HS-5 (cell line): ENCODE measurements around the gene PSMC3IP.

Experiments
- DNase-seq: peaks from one replicate; pipeline ENCODE4 v3.0.0-alpha.2; 2012; ENCODE audit warnings: low read depth

Gene PSMC3IP

DNA sequence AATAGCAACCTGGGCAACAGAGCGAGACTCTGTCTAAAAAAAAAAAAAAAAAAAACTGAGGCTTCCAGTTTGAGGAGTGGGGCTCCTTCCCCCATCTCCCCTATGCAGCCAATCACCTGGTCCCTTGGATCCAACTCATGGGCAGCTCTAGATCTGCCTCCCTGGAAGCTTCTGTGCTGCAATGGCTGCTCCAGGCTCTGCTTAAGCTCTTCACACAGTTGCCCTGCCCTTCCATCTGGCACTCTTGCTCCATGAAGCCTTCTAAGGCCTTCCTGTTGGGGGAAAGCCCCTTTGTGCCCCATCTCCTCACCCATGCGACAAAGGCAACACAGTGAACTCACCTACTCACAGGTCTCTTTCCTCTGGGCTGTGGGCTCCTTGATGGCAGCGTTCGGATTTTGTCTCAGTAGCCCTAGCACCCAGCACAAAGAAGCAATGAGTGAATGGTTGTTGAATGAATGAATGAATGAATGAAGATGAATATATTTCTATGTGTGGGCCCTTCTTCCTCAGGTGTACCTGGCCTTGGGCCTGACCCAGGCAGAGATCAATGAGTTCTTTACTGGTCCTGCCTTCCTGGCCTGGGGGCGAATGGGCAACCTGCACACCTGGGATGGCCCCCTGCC is 39.6 kb downstream of the PSMC3IP start:
- DNase-seq, result no peak

DNA sequence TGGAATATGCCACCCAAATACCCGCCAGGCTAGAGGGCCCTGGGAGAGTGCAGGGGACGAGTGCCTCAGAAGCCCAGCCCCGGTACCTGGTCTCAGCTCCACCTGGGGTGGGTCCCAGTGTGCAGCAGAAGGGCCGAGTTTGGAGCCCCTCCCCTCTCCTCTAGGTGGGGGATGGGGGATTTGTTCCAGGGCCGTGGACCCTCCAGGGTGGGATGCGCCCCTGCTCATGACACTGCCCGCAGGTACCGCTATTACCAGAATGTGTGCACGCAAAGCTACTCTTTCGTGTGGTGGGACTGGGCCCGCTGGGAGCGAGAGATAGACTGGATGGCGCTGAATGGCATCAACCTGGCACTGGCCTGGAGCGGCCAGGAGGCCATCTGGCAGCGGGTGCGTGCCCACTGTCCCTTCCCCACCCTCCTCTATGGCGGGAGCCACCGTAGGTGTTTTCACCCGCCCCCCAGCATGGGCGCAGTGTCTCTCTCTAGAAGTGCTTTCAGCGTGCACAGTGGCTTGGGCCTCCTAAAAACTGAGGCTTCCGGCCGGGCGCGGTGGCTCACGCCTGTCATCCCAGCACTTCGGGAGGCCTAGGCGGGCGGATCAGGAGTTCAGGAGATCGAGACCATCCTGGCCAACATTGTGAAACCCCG is 40.2 kb downstream of the PSMC3IP start:
- DNase-seq, result no peak

DNA sequence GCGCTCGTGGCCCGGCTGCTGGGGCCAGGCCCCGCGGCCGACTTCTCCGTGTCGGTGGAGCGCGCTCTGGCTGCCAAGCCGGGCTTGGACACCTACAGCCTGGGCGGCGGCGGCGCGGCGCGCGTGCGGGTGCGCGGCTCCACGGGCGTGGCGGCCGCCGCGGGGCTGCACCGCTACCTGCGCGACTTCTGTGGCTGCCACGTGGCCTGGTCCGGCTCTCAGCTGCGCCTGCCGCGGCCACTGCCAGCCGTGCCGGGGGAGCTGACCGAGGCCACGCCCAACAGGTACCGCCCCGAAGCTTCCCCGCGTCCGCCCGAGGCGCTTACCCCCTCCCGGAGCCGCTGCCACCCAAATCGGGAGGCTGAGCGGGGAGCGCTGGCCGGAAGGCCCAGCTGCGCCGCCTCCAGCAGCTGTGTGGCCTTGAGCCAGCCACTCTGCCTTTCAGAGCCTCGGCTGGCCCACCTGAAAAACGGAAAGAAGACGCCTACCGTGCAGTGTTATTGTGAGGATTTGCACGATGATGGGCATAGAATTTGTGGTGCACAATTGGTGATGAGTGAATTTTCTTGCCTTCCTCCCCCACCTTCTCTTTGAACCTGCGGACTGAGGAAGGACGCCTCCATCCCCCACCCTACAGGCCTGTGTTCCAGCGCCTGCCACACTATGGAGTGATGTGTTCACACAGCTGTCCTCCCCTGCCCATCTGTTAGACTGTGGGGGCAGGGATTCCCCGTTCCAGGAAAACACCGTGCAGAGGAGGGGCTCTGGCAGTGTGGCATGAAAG is 41.0 kb downstream of the PSMC3IP start:
- DNase-seq, result no peak

DNA sequence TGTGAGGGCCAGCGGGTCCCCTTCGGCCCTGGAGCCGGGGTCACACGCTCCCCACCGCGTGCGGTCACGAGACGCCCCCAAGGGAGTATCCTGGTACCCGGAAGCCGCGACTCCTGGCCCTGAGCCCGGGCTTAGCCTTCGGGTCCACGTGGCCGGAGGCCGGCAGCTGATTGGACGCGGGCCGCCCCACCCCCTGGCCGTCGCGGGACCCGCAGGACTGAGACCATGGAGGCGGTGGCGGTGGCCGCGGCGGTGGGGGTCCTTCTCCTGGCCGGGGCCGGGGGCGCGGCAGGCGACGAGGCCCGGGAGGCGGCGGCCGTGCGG is 41.5 kb downstream of the PSMC3IP start, which contains the start of gene NAGLU:
NAGLU (plus strand) TSS at position 194 of the 324 bp plus-strand sequence; CDS start at position 226, 32 bp downstream.
- DNase-seq, result peak; percentile 63

DNA sequence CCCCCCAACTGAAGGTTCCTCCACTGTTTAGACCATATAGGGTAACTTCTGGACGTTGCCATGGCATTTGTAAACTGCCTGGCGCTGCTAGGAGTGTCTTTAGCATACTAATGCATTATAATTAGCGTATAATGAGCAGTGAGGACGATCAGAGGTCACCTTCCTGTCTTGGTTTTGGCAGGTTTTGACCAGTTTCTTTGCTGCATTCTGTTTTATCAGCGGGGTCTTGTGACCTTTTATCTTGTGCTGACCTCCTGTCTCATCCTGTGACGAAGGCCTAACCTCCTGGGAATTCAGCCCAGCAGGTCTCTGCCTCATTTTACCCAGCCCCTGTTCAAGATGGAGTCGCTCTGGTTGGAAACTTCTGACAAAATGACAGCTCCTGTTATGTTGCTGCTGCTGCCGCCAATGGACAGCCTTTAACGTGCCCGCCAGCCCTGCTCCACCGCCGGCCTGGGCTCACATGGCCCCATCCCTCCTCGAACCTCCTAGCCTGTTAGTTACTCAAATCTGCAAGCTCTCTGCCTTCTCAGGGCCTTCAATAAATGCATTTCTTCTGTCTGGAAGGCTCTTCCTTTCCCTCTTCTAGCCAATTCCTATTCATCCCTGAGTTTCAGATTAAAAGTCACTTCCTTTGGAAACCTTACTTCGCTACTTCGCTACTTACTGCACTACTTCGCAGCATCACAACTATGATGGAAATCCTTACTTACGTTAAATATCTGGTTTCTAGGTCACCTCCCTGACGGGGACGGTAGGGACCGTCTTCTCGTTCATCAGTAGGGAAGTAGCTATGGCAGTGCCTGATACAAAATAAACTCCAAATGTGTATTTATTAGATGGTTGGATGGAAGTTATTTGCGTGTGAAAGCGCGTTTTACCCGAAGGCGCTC is 42.1 kb downstream of the PSMC3IP start:
- no peak for DNase-seq

DNA sequence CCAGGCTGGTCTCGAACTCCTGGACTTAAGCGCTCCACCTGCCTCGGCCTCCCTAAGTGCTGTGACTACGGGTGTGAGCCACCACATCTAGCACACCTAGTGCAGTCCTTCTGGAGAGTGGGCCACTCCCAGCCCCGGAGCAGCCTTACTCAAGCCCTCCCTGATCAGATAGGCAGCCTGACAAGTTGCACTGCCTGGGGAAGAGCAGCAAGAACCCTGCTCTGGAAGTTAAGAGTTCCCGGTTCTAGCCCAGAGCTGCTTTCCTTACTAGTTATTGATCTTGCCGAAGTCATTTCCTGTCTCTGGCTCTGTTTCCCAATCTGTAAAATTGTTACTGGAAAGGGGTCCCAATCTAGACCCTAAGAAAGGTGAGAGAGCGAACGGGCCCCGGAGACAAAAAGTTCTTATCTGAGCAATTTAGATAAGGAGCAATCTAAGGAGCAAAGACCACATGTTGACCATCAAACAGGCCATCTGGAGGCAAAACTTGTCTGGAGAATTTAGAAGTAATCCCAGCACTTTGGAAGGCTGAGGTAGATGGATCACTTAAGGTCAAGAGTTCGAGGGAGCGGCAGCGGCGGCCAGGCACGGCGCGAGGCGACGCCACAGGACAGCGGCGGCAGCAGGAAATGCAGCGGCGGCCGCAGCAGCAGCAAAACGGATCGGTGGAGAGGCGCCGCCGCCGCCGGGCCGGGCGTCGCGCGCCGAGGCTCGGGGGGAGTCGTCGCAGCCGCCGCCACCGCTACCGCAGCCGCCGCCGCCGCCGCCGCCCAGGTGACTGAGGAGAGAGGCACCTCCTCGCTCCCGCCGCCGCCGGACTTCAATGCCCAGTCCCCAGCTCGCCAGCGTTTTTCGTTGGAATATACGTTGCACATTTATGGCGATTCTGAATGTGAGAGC is 45.8 kb downstream of the PSMC3IP start:
- DNase-seq, result no peak

DNA sequence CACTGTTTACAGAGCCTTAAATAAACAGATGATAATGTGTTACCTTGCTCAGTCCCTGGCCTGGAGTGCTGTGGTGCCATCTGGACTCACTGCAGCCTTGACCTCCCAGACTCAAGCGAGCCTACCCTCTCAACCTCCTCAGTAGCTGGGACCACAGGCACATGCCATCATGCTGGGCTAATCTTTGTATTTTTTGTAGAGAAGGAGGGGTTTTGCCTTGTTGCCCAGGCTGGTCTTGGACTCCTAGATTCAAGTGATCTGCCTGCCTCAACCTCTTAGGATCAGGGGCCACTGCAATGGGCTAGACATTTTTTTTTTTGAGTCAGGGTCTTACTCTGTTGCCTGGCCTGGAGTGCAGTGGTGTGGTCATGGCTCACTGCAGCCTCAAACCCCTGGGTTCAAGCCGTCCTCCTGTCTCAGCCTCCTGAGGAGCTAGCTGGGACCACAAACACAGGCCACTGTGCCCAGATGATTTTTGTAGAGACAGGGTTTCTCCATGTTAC is 46.5 kb downstream of the PSMC3IP start:
- no peak for DNase-seq

DNA sequence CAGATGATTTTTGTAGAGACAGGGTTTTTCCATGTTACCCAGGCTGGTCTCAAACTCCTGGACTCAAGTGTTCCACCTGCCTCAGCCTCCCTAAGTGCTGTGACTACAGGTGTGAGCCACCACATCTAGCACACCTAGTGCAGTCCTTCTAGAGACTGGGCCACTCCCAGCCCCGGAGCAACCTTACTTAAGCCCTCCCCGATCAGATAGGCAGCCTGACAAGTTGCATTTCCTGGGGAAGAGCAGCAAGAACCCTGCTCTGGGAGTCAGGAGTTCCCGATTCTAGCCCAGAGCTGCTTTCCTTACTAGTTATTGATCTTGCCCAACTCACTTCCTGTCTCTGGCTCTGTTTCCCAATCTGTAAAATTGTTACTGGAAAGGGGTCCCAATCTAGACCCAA is 48.5 kb downstream of the PSMC3IP start:
- no peak for DNase-seq

DNA sequence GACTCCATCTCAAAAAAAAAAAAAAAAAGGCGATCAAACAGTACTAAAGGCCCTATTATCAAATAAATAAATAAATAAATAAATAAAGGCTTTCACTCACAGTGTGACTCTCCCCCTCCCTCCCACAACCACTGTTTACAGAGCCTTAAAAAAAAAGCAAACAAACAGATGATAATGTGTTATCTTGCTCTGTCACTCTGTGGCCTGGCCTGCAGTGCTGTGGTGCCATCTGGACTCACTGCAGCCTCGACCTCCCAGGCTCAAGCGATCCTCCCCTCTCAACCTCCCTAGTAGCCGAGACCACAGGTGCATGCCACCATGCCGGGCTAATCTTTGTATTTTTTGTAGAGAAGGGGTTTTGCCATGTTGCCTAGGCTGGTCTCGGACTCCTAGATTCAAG is 49.6 kb downstream of the PSMC3IP start:
- no peak for DNase-seq

DNA sequence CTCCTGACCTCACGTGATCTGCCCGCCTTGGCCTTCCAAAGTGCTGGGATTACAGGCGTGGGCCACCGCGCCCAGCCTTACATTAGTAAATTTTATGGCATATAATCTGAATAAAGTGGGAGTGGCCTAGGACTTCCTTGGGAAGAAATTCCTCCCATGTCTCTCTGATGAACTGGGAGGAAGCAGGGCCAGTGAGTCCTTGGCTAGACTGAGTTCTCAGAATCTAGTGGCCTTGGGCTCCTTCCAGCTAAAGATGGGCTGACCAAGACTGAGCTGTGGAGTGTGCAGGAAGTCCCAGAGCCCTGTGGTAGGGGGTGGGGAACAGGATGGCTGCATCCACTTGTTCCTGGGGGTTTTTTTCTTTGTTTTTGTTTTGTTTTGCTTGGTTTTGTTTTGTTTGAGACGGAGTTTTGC is 51.5 kb downstream of the PSMC3IP start:
- no peak for DNase-seq

DNA sequence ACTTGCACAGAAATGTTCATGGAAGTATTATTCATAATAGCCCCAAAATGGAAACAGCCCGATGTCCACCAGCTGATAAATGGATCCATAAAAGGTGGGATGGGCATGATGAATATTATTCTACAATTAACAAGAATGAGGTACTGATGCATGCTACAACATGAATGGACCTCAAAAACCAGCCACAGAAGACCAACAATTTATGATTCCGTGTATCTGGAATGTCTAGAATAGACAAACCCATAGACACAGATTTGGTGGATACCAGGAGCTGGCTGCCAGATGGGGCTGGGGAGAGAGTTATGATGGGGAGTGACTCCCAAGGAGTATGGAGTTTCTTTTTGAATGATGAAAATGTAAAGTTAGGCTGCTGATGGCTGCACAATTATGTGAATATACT is 52.3 kb downstream of the PSMC3IP start:
- DNase-seq, result peak; percentile 59

DNA sequence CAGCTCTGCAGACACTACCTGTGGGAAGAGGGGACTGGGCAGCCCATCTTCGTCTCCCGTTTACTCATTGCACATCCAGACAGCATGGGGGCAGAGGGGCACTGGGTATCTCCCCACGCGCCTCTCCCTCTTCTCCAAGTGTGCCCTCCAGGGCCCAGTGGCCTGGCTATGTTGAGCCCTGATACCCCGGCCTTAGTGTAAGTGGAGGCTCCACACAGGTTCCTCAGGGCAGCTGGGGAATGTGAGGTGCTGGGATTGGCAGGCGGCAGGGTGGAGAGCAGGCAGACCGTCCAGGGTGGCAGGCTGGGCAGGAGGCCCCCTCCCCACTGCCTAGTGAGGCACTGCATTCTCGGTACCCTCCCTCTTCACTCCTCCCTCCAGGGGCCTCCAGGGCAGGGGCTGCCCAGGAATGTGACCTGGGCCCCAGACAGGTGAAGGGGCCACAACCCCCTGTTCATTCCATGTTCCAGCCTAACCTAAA is 54.7 kb downstream of the PSMC3IP start:
- no peak for DNase-seq
